Activated naive CD4-positive, alpha-beta T cell (primary cell): ENCODE measurements around the gene GIGYF1.

Experiments
- DNase-seq, 4 experiments: peaks; one replicate each; lab custom pipeline; 2025; lab: John Stamatoyannopoulos, UW

The GIGYF1 gene

DNA sequence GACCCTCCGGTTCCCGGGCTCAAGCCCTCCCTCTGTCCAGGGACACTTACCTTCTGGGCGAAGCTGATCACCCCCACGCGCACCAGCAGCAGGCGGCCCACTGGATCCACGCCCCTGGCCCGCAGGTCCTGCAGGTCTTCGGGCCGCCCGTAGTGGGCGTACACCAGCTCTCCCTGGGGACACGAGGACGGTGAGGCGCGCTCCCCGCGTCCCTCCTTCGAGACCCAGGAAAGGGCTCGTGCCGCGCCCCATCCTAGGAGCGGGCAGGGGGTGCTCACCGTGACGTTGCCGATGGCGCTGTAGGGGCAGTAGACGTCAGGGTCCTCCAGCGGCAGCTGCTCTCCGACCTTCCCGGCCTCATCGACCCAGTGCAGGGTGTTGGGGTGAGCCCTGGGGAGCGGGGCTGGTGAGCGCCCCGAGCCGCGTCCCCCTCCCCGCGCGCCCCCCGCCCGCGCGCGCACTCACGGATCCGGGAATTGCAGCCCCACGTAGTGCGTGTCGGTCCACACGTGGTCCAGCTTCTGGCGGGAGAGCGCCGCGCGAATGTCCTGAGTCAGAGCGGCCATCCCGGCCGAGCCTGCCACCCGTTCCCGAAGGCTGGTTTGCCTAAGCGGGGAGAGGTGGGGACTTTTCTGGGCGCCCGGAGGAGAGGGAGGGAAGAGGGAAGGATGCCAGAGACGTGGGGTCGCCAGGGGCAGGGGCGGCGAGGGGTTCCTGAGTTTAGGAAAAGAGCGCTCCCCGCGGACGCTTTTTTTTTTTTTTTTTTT lies 60.9 kb downstream of the GIGYF1 start:
- peak in 3 of 4 experiments; percentile 20 to 40 (median 20) for DNase-seq

DNA sequence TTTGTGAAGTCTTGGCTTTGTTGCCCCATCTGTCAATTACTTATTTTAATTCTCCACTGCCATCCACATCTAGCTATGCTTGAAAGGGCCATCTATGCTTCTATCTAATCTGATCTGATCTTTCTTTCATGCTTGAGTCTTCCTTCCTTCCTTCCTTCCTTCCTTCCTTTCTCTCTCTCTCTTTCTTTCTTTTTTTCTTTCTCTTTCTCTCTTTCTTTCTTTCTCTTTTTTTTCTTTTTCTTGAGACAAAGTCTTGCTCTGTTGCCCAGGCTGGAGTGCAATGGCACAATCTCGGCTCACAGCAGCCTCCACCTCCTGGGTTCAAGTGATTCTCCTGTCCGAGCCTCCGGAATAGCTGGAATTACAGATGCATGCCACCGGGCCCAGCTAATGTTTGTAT lies 64.0 kb downstream of the GIGYF1 start:
- no peak for DNase-seq
